ENCODE data around the gene SEC23IP.
"Not testable (repeated sequence)": the region's sequence is repeated elsewhere in the genome, so short reads cannot be mapped to it uniquely, and the experiment has no call there.

Gene SEC23IP

DNA sequence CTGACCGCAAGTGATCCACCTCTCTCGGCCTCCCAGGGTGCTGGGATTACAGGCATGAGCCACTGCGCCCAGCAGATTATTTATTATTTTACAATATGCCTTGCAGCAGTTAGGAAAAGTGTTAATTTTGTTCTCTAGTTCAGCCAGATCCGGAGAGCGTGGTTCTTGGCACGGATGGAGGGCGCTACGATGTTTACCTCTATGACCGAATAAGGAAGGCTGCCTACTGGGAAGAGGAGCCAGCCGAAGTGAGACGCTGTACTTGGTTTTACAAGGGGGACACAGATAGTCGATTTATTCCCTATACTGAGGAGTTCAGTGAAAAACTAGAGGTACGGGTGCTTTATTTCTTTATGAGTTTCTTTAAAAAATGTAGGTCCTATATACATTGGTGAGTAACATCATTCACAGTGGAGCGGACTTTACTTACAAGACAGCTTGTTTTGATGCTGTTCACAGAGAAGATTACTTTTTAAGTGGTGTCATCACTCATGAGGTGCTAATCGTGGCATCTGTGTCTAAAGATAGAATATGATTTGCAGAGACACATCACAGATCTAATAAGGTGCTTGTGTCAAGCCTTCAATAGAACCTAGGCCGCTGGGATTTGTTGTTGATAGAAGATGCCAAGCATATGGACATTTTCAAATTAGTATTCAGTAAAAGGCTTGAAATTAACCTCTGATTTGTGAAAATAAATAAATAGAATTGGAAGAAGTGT is 11.6 kb downstream of the SEC23IP start:
- Mint-ChIP-seq H3K4me3 (no peak overlapping the region), H3K27me3 (ENCODE audit: low read depth, poor library complexity) (no peaks in the 10 kb centered on the region), H3K4me1 (no peaks in the 10 kb centered on the region), H3K36me3 (ENCODE audit: low read depth) (peaks cover 61% of the 10 kb centered on the region), H3K27ac (no peak overlapping the region), H3K9me3 (no peaks in the 10 kb centered on the region)
- TF ChIP-seq, protein P1, sequence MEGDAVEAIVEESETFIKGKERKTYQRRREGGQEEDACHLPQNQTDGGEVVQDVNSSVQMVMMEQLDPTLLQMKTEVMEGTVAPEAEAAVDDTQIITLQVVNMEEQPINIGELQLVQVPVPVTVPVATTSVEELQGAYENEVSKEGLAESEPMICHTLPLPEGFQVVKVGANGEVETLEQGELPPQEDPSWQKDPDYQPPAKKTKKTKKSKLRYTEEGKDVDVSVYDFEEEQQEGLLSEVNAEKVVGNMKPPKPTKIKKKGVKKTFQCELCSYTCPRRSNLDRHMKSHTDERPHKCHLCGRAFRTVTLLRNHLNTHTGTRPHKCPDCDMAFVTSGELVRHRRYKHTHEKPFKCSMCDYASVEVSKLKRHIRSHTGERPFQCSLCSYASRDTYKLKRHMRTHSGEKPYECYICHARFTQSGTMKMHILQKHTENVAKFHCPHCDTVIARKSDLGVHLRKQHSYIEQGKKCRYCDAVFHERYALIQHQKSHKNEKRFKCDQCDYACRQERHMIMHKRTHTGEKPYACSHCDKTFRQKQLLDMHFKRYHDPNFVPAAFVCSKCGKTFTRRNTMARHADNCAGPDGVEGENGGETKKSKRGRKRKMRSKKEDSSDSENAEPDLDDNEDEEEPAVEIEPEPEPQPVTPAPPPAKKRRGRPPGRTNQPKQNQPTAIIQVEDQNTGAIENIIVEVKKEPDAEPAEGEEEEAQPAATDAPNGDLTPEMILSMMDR (IDR thresholded peaks at IDR 0.05): no peak
- DNase-seq: no peak

GRCh38 chr10:119907695-119908094 is 15.2 kb downstream of the SEC23IP start:
- not testable (repeated sequence) for H3K4me3 Mint-ChIP-seq; DNase-seq; H3K27me3 Mint-ChIP-seq (ENCODE audit: low read depth, poor library complexity); H3K9me3 Mint-ChIP-seq; H3K4me1 Mint-ChIP-seq; H3K27ac Mint-ChIP-seq
- peaks cover 79% of the 10 kb centered on the region for H3K36me3 Mint-ChIP-seq (ENCODE audit: low read depth)

- no peak for DNase-seq
- Mint-ChIP-seq H3K36me3 (ENCODE audit: low read depth) (peaks cover 79% of the 10 kb centered on the region), H3K27ac (no peak overlapping the region), H3K4me1 (no peaks in the 10 kb centered on the region), H3K4me3 (no peak overlapping the region), H3K9me3 (no peaks in the 10 kb centered on the region), H3K27me3 (ENCODE audit: low read depth, poor library complexity) (no peaks in the 10 kb centered on the region)
- TF ChIP-seq, protein P1 (IDR thresholded peaks at IDR 0.05): no peak
Measured at GRCh38 chr10:119908166-119908565, 15.6 kb downstream of the SEC23IP start.

DNA sequence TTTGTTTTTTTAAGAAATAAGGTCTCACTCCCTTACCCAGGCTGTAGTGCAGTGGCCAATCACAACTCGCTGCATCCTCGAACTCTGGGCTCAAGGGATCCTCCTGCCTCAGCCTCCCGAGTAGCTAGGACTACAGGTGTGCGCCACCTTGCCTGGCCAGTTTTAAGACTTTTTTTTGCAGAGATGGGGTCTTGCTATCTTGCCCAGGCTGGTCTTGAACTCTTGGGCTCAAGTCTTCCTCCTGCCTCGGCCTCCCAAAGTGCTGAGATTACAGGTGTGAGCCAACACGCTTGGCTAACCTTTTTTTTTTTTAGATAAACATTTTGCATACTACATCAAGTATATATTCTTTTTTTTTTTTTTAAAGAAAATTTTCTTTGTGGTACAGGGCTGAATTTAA is 18.2 kb downstream of the SEC23IP start:
- Mint-ChIP-seq H3K4me1 (no peaks in the 10 kb centered on the region), H3K27ac (no peak overlapping the region), H3K36me3 (ENCODE audit: low read depth) (peaks cover 71% of the 10 kb centered on the region), H3K27me3 (ENCODE audit: low read depth, poor library complexity) (no peaks in the 10 kb centered on the region), H3K9me3 (no peaks in the 10 kb centered on the region), H3K4me3 (no peak overlapping the region)
- TF ChIP-seq, protein P1 (IDR thresholded peaks at IDR 0.05): no peak
- DNase-seq: no peak

GRCh38 chr10:119917777-119918176 is 25.2 kb downstream of the SEC23IP start:
- Mint-ChIP-seq H3K9me3 (no peaks in the 10 kb centered on the region), H3K27ac (no peak overlapping the region), H3K36me3 (ENCODE audit: low read depth) (peaks cover 67% of the 10 kb centered on the region), H3K4me3 (no peak overlapping the region), H3K27me3 (ENCODE audit: low read depth, poor library complexity) (no peaks in the 10 kb centered on the region), H3K4me1 (no peaks in the 10 kb centered on the region)
- DNase-seq: no peak
- TF ChIP-seq, protein P1 (IDR thresholded peaks at IDR 0.05): no peak

DNA sequence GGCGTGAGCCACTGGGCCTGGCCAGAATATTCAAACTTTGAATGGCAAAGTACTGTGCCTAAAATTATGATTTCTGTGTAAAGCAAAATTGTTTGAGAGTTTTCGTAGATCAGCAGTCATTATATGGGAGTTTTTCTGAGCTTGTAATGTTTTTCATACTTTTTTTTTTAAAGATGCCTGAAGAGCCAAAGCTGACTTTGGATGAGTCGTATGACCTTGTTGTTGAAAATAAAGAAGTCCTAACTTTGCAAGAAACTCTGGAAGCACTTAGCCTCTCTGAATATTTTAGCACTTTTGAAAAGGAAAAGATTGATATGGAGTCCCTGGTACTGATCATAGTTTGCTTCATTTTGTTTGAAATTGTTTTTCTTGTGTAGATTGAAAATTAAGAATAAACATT is 26.7 kb downstream of the SEC23IP start:
- H3K27ac Mint-ChIP-seq: no peak overlapping the region
- no peak overlapping the region for H3K4me3 Mint-ChIP-seq
- peaks cover 72% of the 10 kb centered on the region for H3K36me3 Mint-ChIP-seq (ENCODE audit: low read depth)

More for the DNA sequence above, 26.7 kb downstream of the SEC23IP start:
- no peaks in the 10 kb centered on the region for H3K27me3 Mint-ChIP-seq (ENCODE audit: low read depth, poor library complexity)
- TF ChIP-seq, protein P1 (IDR thresholded peaks at IDR 0.05): no peak
- DNase-seq: no peak
- no peaks in the 10 kb centered on the region for H3K4me1 Mint-ChIP-seq
- no peaks in the 10 kb centered on the region for H3K9me3 Mint-ChIP-seq

All from nephron progenitor cell (in vitro differentiated cells).